Stimulated activated memory B cell treated with anti-CD40 and anti-IgM and Interleukin-4, amounts not matched to agents 10 μg/mL and 1 μg/mL and 100 μg/mL, for 72 hours (primary cell): ENCODE results near the gene AMOTL1.

Experiments used
- ATAC-seq: fragments of 150-1000 bp; cut with Tn5 transposase; 2 replicates; pipeline ENCODE4 v1.10.0; 2021
- H3K27ac Mint-ChIP-seq: one replicate; pipeline ENCODE4 v1.8.0; 2022; ENCODE audit warnings: mild to moderate bottlenecking, mixed read lengths
- H3K27me3 Mint-ChIP-seq: one replicate; pipeline ENCODE4 v1.8.0; 2022; ENCODE audit warnings: mixed read lengths
- H3K36me3 Mint-ChIP-seq: one replicate; pipeline ENCODE4 v1.8.0; 2022; ENCODE audit warnings: mixed read lengths
- H3K4me1 Mint-ChIP-seq: one replicate; pipeline ENCODE4 v1.8.0; 2022; ENCODE audit warnings: mixed read lengths
- H3K4me3 Mint-ChIP-seq: one replicate; pipeline ENCODE4 v1.8.0; 2022; ENCODE audit warnings: mild to moderate bottlenecking, moderate library complexity, mixed read lengths
- H3K9me3 Mint-ChIP-seq: one replicate; pipeline ENCODE4 v1.8.0; 2022; ENCODE audit warnings: mixed read lengths

AMOTL1 gene

GRCh38 chr11:94871491-94872185 is 103.5 kb downstream of the AMOTL1 start:
- Mint-ChIP-seq H3K9me3 (no peaks in the 10 kb centered on the region), H3K36me3 (no peaks in the 10 kb centered on the region), H3K27ac (no peak overlapping the region), H3K4me1 (peaks cover 4% of the 10 kb centered on the region), H3K27me3 (peaks cover 13% of the 10 kb centered on the region), H3K4me3 (no peak overlapping the region)
- ATAC-seq = no peak

- Mint-ChIP-seq H3K27ac (no peak overlapping the region), H3K9me3 (no peaks in the 10 kb centered on the region), H3K36me3 (no peaks in the 10 kb centered on the region), H3K4me1 (peaks cover 12% of the 10 kb centered on the region), H3K27me3 (peaks cover 16% of the 10 kb centered on the region), H3K4me3 (no peak overlapping the region)
- no peak for ATAC-seq
Measured at GRCh38 chr11:94873916-94874540, 105.9 kb downstream of the AMOTL1 start.

- no peak overlapping the region for H3K4me3 Mint-ChIP-seq
- peaks cover 8% of the 10 kb centered on the region for H3K27me3 Mint-ChIP-seq
Measured at GRCh38 chr11:94876222-94876621, 108.1 kb downstream of the AMOTL1 start.

GRCh38 chr11:94876645-94877442 is 108.7 kb downstream of the AMOTL1 start:
- Mint-ChIP-seq H3K27ac (peak overlapping the region; percentile 10), H3K4me1 (peaks cover 12% of the 10 kb centered on the region), H3K4me3 (no peak overlapping the region), H3K36me3 (no peaks in the 10 kb centered on the region), H3K9me3 (no peaks in the 10 kb centered on the region), H3K27me3 (peaks cover 8% of the 10 kb centered on the region)
- peak; percentile 71 for ATAC-seq

More at GRCh38 chr11:94876222-94876621, 108.1 kb downstream of the AMOTL1 start:
- Mint-ChIP-seq H3K36me3 (no peaks in the 10 kb centered on the region), H3K27ac (peak overlapping the region; percentile 10), H3K9me3 (no peaks in the 10 kb centered on the region), H3K4me1 (peaks cover 12% of the 10 kb centered on the region)
- ATAC-seq = no peak

GRCh38 chr11:94877443-94878200 is 109.5 kb downstream of the AMOTL1 start:
- peaks cover 8% of the 10 kb centered on the region for H3K27me3 Mint-ChIP-seq
- no peaks in the 10 kb centered on the region for H3K36me3 Mint-ChIP-seq
- no peaks in the 10 kb centered on the region for H3K9me3 Mint-ChIP-seq
- H3K27ac Mint-ChIP-seq = no peak overlapping the region
- ATAC-seq = no peak
- H3K4me3 Mint-ChIP-seq = no peak overlapping the region
- H3K4me1 Mint-ChIP-seq = peaks cover 12% of the 10 kb centered on the region

GRCh38 chr11:94879006-94879405 is 110.8 kb downstream of the AMOTL1 start:
- no peak for ATAC-seq

DNA sequence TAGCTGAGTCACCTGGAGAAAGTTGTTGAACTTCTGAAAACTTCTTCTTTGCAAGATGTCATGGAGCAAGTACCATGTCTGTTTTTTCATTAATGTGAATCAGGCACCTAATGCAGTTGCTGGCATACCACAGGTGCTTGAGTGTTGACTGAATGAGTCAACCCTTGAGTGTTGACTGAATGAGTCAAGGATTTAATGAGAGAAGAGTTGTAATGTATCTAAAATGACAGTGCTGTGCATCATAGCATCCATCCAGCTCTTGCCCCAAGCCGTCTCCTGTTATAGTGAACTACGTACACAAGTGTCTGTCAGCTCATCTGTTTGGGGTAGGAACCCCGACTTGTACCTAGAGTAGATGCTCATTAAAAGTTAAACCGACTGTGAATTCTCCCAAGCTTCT is 112.1 kb downstream of the AMOTL1 start:
- peaks cover 15% of the 10 kb centered on the region for H3K4me1 Mint-ChIP-seq
- no peak overlapping the region for H3K4me3 Mint-ChIP-seq
- no peak overlapping the region for H3K27ac Mint-ChIP-seq
- no peaks in the 10 kb centered on the region for H3K9me3 Mint-ChIP-seq
- H3K36me3 Mint-ChIP-seq = no peaks in the 10 kb centered on the region
- H3K27me3 Mint-ChIP-seq = peaks cover 8% of the 10 kb centered on the region
- ATAC-seq = no peak

More at GRCh38 chr11:94879006-94879405, 110.8 kb downstream of the AMOTL1 start:
- no peak overlapping the region for H3K4me3 Mint-ChIP-seq
- peaks cover 8% of the 10 kb centered on the region for H3K27me3 Mint-ChIP-seq
- no peaks in the 10 kb centered on the region for H3K9me3 Mint-ChIP-seq
- H3K27ac Mint-ChIP-seq = no peak overlapping the region
- H3K4me1 Mint-ChIP-seq = peaks cover 12% of the 10 kb centered on the region
- H3K36me3 Mint-ChIP-seq = no peaks in the 10 kb centered on the region

- Mint-ChIP-seq H3K27me3 (no peaks in the 10 kb centered on the region), H3K27ac (no peak overlapping the region), H3K36me3 (no peaks in the 10 kb centered on the region), H3K4me1 (peaks cover 7% of the 10 kb centered on the region), H3K9me3 (peaks cover under 1% of the 10 kb centered on the region), H3K4me3 (no peak overlapping the region)
- no peak for ATAC-seq
Measured at GRCh38 chr11:94882931-94883330, 114.8 kb downstream of the AMOTL1 start.

- Mint-ChIP-seq H3K27me3 (no peaks in the 10 kb centered on the region), H3K4me3 (no peak overlapping the region), H3K9me3 (peaks cover 4% of the 10 kb centered on the region), H3K4me1 (peaks cover 7% of the 10 kb centered on the region), H3K36me3 (no peaks in the 10 kb centered on the region), H3K27ac (no peak overlapping the region)
- no peak for ATAC-seq
Measured at GRCh38 chr11:94883878-94884277, 115.7 kb downstream of the AMOTL1 start.

GRCh38 chr11:94884376-94884775 is 116.2 kb downstream of the AMOTL1 start:
- no peak overlapping the region for H3K4me3 Mint-ChIP-seq
- no peaks in the 10 kb centered on the region for H3K27me3 Mint-ChIP-seq
- ATAC-seq = no peak
- peaks cover 7% of the 10 kb centered on the region for H3K4me1 Mint-ChIP-seq
- H3K36me3 Mint-ChIP-seq = no peaks in the 10 kb centered on the region
- H3K9me3 Mint-ChIP-seq = peaks cover 4% of the 10 kb centered on the region
- H3K27ac Mint-ChIP-seq = no peak overlapping the region

GRCh38 chr11:94885133-94885532 is 117.0 kb downstream of the AMOTL1 start:
- Mint-ChIP-seq H3K9me3 (peaks cover 4% of the 10 kb centered on the region), H3K27ac (no peak overlapping the region), H3K4me1 (peaks cover 7% of the 10 kb centered on the region), H3K27me3 (no peaks in the 10 kb centered on the region), H3K4me3 (no peak overlapping the region), H3K36me3 (no peaks in the 10 kb centered on the region)
- ATAC-seq = peak; percentile 9

DNA sequence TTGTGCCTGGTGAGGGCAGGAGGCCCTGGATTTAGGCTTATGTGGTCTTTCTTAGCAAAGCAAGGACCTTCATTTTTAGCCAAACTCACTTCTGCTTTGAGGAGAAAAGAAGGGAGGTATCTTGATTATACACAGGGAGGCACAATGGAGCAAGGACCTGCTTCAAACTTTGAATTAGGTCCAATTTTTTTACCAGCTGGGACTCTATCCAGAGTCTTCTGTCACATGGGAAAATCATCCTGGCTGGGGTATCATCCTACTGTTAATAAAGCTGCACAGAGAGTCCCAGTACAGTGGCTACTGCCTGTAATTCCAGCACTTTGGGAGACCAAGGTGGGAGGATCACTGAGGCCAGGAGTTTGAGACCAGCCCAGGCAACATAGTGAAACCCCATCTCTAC is 117.4 kb downstream of the AMOTL1 start:
- H3K4me3 Mint-ChIP-seq = no peak overlapping the region
- ATAC-seq = no peak
- no peaks in the 10 kb centered on the region for H3K36me3 Mint-ChIP-seq
- H3K27me3 Mint-ChIP-seq = peaks cover 3% of the 10 kb centered on the region
- H3K4me1 Mint-ChIP-seq = peaks cover 7% of the 10 kb centered on the region
- peaks cover 4% of the 10 kb centered on the region for H3K9me3 Mint-ChIP-seq
- no peak overlapping the region for H3K27ac Mint-ChIP-seq

DNA sequence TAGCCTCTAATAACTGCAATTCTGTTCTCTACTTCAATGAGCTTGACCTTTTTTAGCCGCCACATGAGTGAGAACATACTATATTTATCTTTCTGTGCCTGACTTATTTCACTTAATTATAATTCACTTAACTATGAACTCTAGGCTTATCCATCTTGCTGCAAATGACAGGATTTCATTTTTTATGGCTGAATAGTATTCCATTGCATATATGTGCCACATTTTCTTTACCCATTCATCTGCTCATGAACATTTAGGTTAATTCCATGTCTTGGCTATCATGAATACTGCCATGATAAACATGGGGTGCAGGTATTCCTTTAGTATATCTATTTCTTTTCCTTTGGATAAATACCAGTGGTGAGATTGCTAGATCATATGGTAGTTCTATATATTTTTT is 120.0 kb downstream of the AMOTL1 start:
- H3K9me3 Mint-ChIP-seq = peaks cover 12% of the 10 kb centered on the region
- H3K4me1 Mint-ChIP-seq = peaks cover 7% of the 10 kb centered on the region
- H3K27ac Mint-ChIP-seq = no peak overlapping the region
- peaks cover 24% of the 10 kb centered on the region for H3K27me3 Mint-ChIP-seq
- no peak overlapping the region for H3K4me3 Mint-ChIP-seq
- ATAC-seq = no peak
- H3K36me3 Mint-ChIP-seq = no peaks in the 10 kb centered on the region

DNA sequence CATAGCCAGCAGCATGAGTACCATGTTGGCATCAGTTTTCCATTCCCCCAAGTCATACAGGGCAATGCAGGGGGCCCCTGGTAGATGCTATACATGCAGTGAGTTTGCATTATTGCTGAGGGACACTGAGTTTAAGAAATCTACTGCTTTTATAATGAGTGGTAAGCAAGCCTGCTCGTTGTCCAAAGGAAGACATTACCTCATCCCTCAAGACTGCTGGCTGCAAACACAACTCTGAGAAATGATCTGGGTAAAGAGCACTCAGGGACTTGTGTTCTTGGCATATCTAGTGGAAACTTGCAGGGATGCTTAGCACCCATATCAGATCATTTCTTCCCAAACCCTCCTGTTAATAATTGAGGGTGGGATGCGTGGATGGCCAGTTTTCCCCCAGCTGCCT is 127.3 kb downstream of the AMOTL1 start:
- Mint-ChIP-seq H3K4me3 (no peak overlapping the region), H3K27ac (no peak overlapping the region), H3K36me3 (no peaks in the 10 kb centered on the region), H3K27me3 (peaks cover 29% of the 10 kb centered on the region), H3K4me1 (peaks cover 4% of the 10 kb centered on the region), H3K9me3 (peaks cover 21% of the 10 kb centered on the region)
- ATAC-seq = no peak

DNA sequence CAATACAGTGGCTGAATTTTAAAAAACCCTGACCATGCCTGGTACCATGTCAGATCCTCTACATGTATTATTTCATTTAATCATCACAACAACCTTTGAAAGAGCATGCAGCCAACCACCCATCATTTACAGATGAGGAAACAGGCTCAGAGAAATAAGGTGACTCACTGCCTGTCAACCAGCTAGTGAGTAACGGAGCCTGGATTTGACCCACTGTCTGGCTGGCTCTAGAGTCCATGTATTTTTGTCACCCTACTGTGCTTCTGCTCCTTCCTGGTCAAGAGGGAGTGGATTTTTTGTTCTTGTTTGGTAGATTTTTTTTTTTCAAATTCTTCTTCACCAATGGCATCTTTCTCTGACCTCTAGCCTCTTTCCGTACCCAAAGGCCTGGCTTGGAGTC is 127.8 kb downstream of the AMOTL1 start:
- Mint-ChIP-seq H3K27me3 (peaks cover 24% of the 10 kb centered on the region), H3K4me3 (no peak overlapping the region), H3K4me1 (peaks cover 4% of the 10 kb centered on the region), H3K27ac (no peak overlapping the region), H3K9me3 (peaks cover 21% of the 10 kb centered on the region), H3K36me3 (no peaks in the 10 kb centered on the region)
- ATAC-seq = no peak
